ENCODE data around the gene TENM4.

The TENM4 gene

GRCh38 chr11:79447038-79447786 lies 6.4 kb upstream of the TENM4 start:
- DNase-seq = no peak

GRCh38 chr11:79444923-79445322 lies 4.1 kb upstream of the TENM4 start:
- no peak for DNase-seq

GRCh38 chr11:79441461-79441875 lies 638 bp upstream of the TENM4 start:
- DNase-seq = no peak

- no peak for DNase-seq
These were observed 802 bp downstream of the TENM4 start for GRCh38 chr11:79439886-79440570.

- DNase-seq = no peak
These were observed 1.4 kb downstream of the TENM4 start for GRCh38 chr11:79439410-79439885.

GRCh38 chr11:79438631-79439409 lies 2.0 kb downstream of the TENM4 start:
- DNase-seq = no peak

- no peak for DNase-seq
These were observed 2.7 kb downstream of the TENM4 start for GRCh38 chr11:79437981-79438630.

GRCh38 chr11:79437278-79437980 lies 3.4 kb downstream of the TENM4 start:
- DNase-seq = no peak

GRCh38 chr11:79436919-79437277 lies 3.9 kb downstream of the TENM4 start:
- DNase-seq = no peak

- no peak for DNase-seq
These were observed 6.5 kb downstream of the TENM4 start for GRCh38 chr11:79434283-79434682.

- DNase-seq = no peak
These were observed 8.7 kb downstream of the TENM4 start for GRCh38 chr11:79432138-79432537.

GRCh38 chr11:79431535-79431934 lies 9.3 kb downstream of the TENM4 start:
- no peak for DNase-seq

GRCh38 chr11:79430280-79430679 lies 10.6 kb downstream of the TENM4 start:
- DNase-seq = no peak

- no peak for DNase-seq
These were observed 12.4 kb downstream of the TENM4 start for GRCh38 chr11:79428406-79428805.

GRCh38 chr11:79427611-79428327 lies 13.1 kb downstream of the TENM4 start:
- no peak for DNase-seq

- no peak for DNase-seq
These were observed 13.7 kb downstream of the TENM4 start for GRCh38 chr11:79427126-79427525.

GRCh38 chr11:79425463-79425862 lies 15.4 kb downstream of the TENM4 start:
- no peak for DNase-seq

- no peak for DNase-seq
These were observed 17.1 kb downstream of the TENM4 start for GRCh38 chr11:79423736-79424135.

GRCh38 chr11:79422866-79423265 lies 18.0 kb downstream of the TENM4 start:
- DNase-seq = no peak

GRCh38 chr11:79421820-79422219 lies 19.0 kb downstream of the TENM4 start:
- no peak for DNase-seq

- no peak for DNase-seq
These were observed 21.7 kb downstream of the TENM4 start for GRCh38 chr11:79419120-79419519.

- DNase-seq = no peak
These were observed 22.6 kb downstream of the TENM4 start for GRCh38 chr11:79418241-79418640.
